ENCODE results near the gene KPNA4.

DNA sequence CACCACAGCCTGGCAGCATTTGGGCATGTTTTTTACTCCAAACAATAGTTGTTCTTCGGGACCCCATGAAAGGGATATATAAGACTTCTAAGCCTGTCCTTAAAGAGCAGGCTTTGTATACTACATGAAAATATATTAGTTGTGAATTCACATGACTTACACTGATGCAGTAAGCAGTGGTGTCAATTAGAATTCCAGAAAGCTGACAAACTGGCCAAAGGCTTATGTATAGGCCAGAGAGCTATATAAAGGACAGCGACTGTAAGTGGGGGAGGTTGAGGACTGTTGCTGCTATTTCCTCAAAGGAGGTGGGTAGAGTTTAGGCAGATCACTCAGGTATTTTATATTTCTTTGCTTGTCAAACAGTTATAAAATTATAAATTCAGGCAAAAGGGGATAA is 24.8 kb downstream of the KPNA4 start:
- TF ChIP-seq, protein P1, sequence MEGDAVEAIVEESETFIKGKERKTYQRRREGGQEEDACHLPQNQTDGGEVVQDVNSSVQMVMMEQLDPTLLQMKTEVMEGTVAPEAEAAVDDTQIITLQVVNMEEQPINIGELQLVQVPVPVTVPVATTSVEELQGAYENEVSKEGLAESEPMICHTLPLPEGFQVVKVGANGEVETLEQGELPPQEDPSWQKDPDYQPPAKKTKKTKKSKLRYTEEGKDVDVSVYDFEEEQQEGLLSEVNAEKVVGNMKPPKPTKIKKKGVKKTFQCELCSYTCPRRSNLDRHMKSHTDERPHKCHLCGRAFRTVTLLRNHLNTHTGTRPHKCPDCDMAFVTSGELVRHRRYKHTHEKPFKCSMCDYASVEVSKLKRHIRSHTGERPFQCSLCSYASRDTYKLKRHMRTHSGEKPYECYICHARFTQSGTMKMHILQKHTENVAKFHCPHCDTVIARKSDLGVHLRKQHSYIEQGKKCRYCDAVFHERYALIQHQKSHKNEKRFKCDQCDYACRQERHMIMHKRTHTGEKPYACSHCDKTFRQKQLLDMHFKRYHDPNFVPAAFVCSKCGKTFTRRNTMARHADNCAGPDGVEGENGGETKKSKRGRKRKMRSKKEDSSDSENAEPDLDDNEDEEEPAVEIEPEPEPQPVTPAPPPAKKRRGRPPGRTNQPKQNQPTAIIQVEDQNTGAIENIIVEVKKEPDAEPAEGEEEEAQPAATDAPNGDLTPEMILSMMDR (IDR thresholded peaks at IDR 0.05), result no peak
- TF ChIP-seq CBX8 (IDR thresholded peaks at IDR 0.05) (no peak), TP53 (CRISPR knock-in tag; IDR thresholded peaks at IDR 0.05) (no peak), EP300 (IDR thresholded peaks at IDR 0.05) (no peak), POLR2AphosphoS2 (conservative IDR thresholded peaks at IDR 0.05; ENCODE audit: low read length) (no peak), FOSL2 (IDR thresholded peaks at IDR 0.05) (no peak), FOSL2 (CRISPR knock-in tag; IDR thresholded peaks at IDR 0.05) (no peak), POLR2A (IDR thresholded peaks at IDR 0.05; ENCODE audit: low read length) (no peak), MYC (IDR thresholded peaks at IDR 0.05; ENCODE audit: borderline replicate concordance, low read length) (no peak), RFX5 (IDR thresholded peaks at IDR 0.05) (no peak)
- TF ChIP-seq, protein P2, sequence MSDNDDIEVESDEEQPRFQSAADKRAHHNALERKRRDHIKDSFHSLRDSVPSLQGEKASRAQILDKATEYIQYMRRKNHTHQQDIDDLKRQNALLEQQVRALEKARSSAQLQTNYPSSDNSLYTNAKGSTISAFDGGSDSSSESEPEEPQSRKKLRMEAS (IDR thresholded peaks at IDR 0.05), result no peak
